Mononuclear cell (primary cell): ENCODE measurements around the gene NXPH1. TPM values are rescaled to one million over a fixed set of nuclear protein-coding genes. Genes with fewer than 3 reads are reported as not detected.
"Not testable (repeated sequence)": the region's sequence is repeated elsewhere in the genome, so short reads cannot be mapped to it uniquely, and the experiment has no call there.

ENCODE experiments used
- H3K27me3 ChIP-seq: 2 replicates; pipeline ENCODE4 v1.6.0; 2011; ENCODE audit warnings: low read length, control low read depth; ENCODE audit not compliant: insufficient read depth
- H3K4me1 ChIP-seq: 2 replicates; pipeline ENCODE4 v1.5.1; 2011; ENCODE audit warnings: mild to moderate bottlenecking, low read length, control low read depth; ENCODE audit not compliant: insufficient read depth
- H3K4me3 ChIP-seq: 2 replicates; pipeline ENCODE4 v1.5.1; 2011; ENCODE audit warnings: mild to moderate bottlenecking, low read length, moderate library complexity
- H3K9me3 ChIP-seq: 2 replicates; pipeline ENCODE4 v1.5.1; 2011; ENCODE audit warnings: low read depth, mild to moderate bottlenecking, control low read depth, low read length
- total RNA-seq: library from RNA; depleted of rRNA; stranded (reverse); fragments of >200 nt; gene quantifications from one replicate; pipeline ENCODE4 v1.2.3, GENCODE V29; 2012

Gene NXPH1
- total RNA-seq, 1 donor = not detected

GRCh38 chr7:8731756-8732155 is 298.3 kb downstream of the NXPH1 start:
- H3K4me1 ChIP-seq, H3K27me3 ChIP-seq, H3K4me3 ChIP-seq, H3K9me3 ChIP-seq: not testable (repeated sequence)

GRCh38 chr7:8739837-8740236 is 306.4 kb downstream of the NXPH1 start:
- H3K9me3 ChIP-seq = no peaks in the 10 kb centered on the region

GRCh38 chr7:8742837-8743236 is 309.4 kb downstream of the NXPH1 start:
- no peak overlapping the region for H3K4me3 ChIP-seq
- H3K4me1 ChIP-seq = no peaks in the 10 kb centered on the region
- H3K27me3 ChIP-seq = no peaks in the 10 kb centered on the region
- H3K9me3 ChIP-seq = no peaks in the 10 kb centered on the region

More at GRCh38 chr7:8739837-8740236, 306.4 kb downstream of the NXPH1 start:
- Histone ChIP-seq H3K27me3 (no peaks in the 10 kb centered on the region), H3K4me3 (no peak overlapping the region), H3K4me1 (no peaks in the 10 kb centered on the region)

- Histone ChIP-seq H3K4me1 (no peaks in the 10 kb centered on the region), H3K27me3 (no peaks in the 10 kb centered on the region), H3K4me3 (no peak overlapping the region), H3K9me3 (no peaks in the 10 kb centered on the region)
These were observed 313.9 kb downstream of the NXPH1 start for GRCh38 chr7:8747338-8747737.

- H3K4me1 ChIP-seq = no peaks in the 10 kb centered on the region
- no peaks in the 10 kb centered on the region for H3K27me3 ChIP-seq
- H3K4me3 ChIP-seq = no peak overlapping the region
- H3K9me3 ChIP-seq = no peaks in the 10 kb centered on the region
These were observed 318.3 kb downstream of the NXPH1 start for GRCh38 chr7:8751557-8752231.

GRCh38 chr7:8753355-8753754 is 319.9 kb downstream of the NXPH1 start:
- Histone ChIP-seq H3K4me1 (no peaks in the 10 kb centered on the region), H3K9me3 (no peaks in the 10 kb centered on the region), H3K27me3 (no peaks in the 10 kb centered on the region), H3K4me3 (no peak overlapping the region)

- Histone ChIP-seq H3K4me3 (no peak overlapping the region), H3K4me1 (no peaks in the 10 kb centered on the region), H3K27me3 (no peaks in the 10 kb centered on the region), H3K9me3 (no peaks in the 10 kb centered on the region)
These were observed 328.3 kb downstream of the NXPH1 start for GRCh38 chr7:8761731-8762130.

- Histone ChIP-seq H3K9me3 (no peaks in the 10 kb centered on the region), H3K4me3 (no peak overlapping the region), H3K4me1 (no peaks in the 10 kb centered on the region), H3K27me3 (no peaks in the 10 kb centered on the region)
These were observed 329.4 kb downstream of the NXPH1 start for GRCh38 chr7:8762803-8763202.

GRCh38 chr7:8765374-8765773 is 332.0 kb downstream of the NXPH1 start:
- Histone ChIP-seq H3K9me3 (no peaks in the 10 kb centered on the region), H3K4me3 (no peak overlapping the region), H3K27me3 (no peaks in the 10 kb centered on the region), H3K4me1 (no peaks in the 10 kb centered on the region)

GRCh38 chr7:8773518-8773917 is 340.1 kb downstream of the NXPH1 start:
- Histone ChIP-seq H3K4me3 (no peak overlapping the region), H3K9me3 (no peaks in the 10 kb centered on the region), H3K27me3 (no peaks in the 10 kb centered on the region), H3K4me1 (no peaks in the 10 kb centered on the region)

GRCh38 chr7:8778459-8778858 is 345.1 kb downstream of the NXPH1 start:
- no peaks in the 10 kb centered on the region for H3K4me1 ChIP-seq
- no peaks in the 10 kb centered on the region for H3K9me3 ChIP-seq
- H3K4me3 ChIP-seq = no peak overlapping the region
- H3K27me3 ChIP-seq = no peaks in the 10 kb centered on the region

GRCh38 chr7:8781166-8781565 is 347.8 kb downstream of the NXPH1 start:
- Histone ChIP-seq H3K9me3 (no peaks in the 10 kb centered on the region), H3K4me3 (no peak overlapping the region), H3K4me1 (no peaks in the 10 kb centered on the region), H3K27me3 (no peaks in the 10 kb centered on the region)

- Histone ChIP-seq H3K4me3 (no peak overlapping the region), H3K27me3 (no peaks in the 10 kb centered on the region), H3K9me3 (no peaks in the 10 kb centered on the region), H3K4me1 (no peaks in the 10 kb centered on the region)
These were observed 349.8 kb downstream of the NXPH1 start for GRCh38 chr7:8783229-8783628.

GRCh38 chr7:8785081-8785480 is 351.7 kb downstream of the NXPH1 start:
- no peaks in the 10 kb centered on the region for H3K9me3 ChIP-seq
- no peaks in the 10 kb centered on the region for H3K4me1 ChIP-seq
- H3K27me3 ChIP-seq = no peaks in the 10 kb centered on the region
- no peak overlapping the region for H3K4me3 ChIP-seq

GRCh38 chr7:8800986-8801385 is 367.6 kb downstream of the NXPH1 start:
- H3K4me1 ChIP-seq = no peaks in the 10 kb centered on the region

More at GRCh38 chr7:8800986-8801385, 367.6 kb downstream of the NXPH1 start:
- no peak overlapping the region for H3K4me3 ChIP-seq
- H3K9me3 ChIP-seq = no peaks in the 10 kb centered on the region
- no peaks in the 10 kb centered on the region for H3K27me3 ChIP-seq
